OCI-LY1 (cell line): ENCODE measurements around the gene CD79B.

Experiments
- H2AFZ ChIP-seq: fragments of 200-600 bp; sonication (generic), shearing (Covaris generic); 2 replicates; pipeline ENCODE4 v1.6.0; 2014; ENCODE audit warnings: antibody characterized with exemption, mild to moderate bottlenecking, low read length
- H3F3A ChIP-seq: fragments of 200-600 bp; sonication (generic), shearing (Covaris generic); 2 replicates; pipeline ENCODE4 v1.6.0; 2014; ENCODE audit warnings: mild to moderate bottlenecking, antibody characterized with exemption, low read length, moderate library complexity; ENCODE audit not compliant: insufficient read depth
- H3K27ac ChIP-seq: fragments of 200-600 bp; sonication (generic); 2 replicates; pipeline ENCODE4 v1.5.1; 2014; ENCODE audit warnings: low read length, mixed run types, mild to moderate bottlenecking, low read depth; ENCODE audit not compliant: poor library complexity, severe bottlenecking
- H3K27me3 ChIP-seq: fragments of 200-600 bp; sonication (generic); 2 replicates; pipeline ENCODE4 v1.6.0; 2014; ENCODE audit warnings: antibody characterized with exemption, mild to moderate bottlenecking, low read length, moderate library complexity; ENCODE audit not compliant: insufficient read depth
- H3K36me3 ChIP-seq: fragments of 200-600 bp; sonication (generic); 2 replicates; pipeline ENCODE4 v1.6.1; 2014; ENCODE audit warnings: mild to moderate bottlenecking, antibody characterized with exemption, low read length, moderate library complexity, mixed read lengths; ENCODE audit not compliant: insufficient read depth
- H3K4me1 ChIP-seq: fragments of 200-600 bp; sonication (generic); 2 replicates; pipeline ENCODE4 v1.5.1; 2014; ENCODE audit warnings: mild to moderate bottlenecking, low read length, moderate library complexity; ENCODE audit not compliant: insufficient read depth, severe bottlenecking
- H3K4me2 ChIP-seq: fragments of 200-600 bp; sonication (generic), shearing (Covaris generic); 2 replicates; pipeline ENCODE4 v1.6.1; 2014; ENCODE audit warnings: low read length
- H3K4me3 ChIP-seq: fragments of 200-600 bp; sonication (generic); 2 replicates; pipeline ENCODE4 v1.5.1; 2014; ENCODE audit warnings: low read length, low read depth, mild to moderate bottlenecking, mixed read lengths; ENCODE audit not compliant: poor library complexity, severe bottlenecking
- H3K79me2 ChIP-seq: fragments of 200-600 bp; shearing (Covaris generic); 2 replicates; pipeline ENCODE4 v1.6.1; 2016; ENCODE audit warnings: mixed run types, low read length, mixed read lengths; ENCODE audit not compliant: insufficient read depth
- H3K9ac ChIP-seq: fragments of 200-600 bp; sonication (generic), shearing (Covaris generic); 2 replicates; pipeline ENCODE4 v1.6.1; 2014; ENCODE audit warnings: mild to moderate bottlenecking, low read length, mixed read lengths
- H3K9me2 ChIP-seq: fragments of 200-600 bp; sonication (generic), shearing (Covaris generic); 2 replicates; pipeline ENCODE4 v1.6.1; 2014; ENCODE audit warnings: low read depth, mild to moderate bottlenecking, low read length, mixed read lengths
- H3K9me3 ChIP-seq: fragments of 200-600 bp; shearing (Covaris generic); 2 replicates; pipeline ENCODE4 v1.6.1; 2014; ENCODE audit warnings: low read length, mixed read lengths
- H4K20me1 ChIP-seq: fragments of 200-600 bp; sonication (generic), shearing (Covaris generic); 2 replicates; pipeline ENCODE4 v1.6.0; 2016; ENCODE audit warnings: mild to moderate bottlenecking, low read length; ENCODE audit not compliant: insufficient read depth
- EZH2 ChIP-seq: fragments of 200-600 bp; sonication (generic), shearing (Covaris generic); IDR thresholded peaks from 2 replicates; pipeline ENCODE4 v1.8.0; 2017; ENCODE audit warnings: borderline replicate concordance, mixed run types, mild to moderate bottlenecking, antibody characterized with exemption, low read length, moderate library complexity, mixed read lengths
- TF ChIP-seq, protein P1 (sequence below): fragments of 200-600 bp; sonication (generic), shearing (Covaris generic); IDR thresholded peaks from 2 replicates; pipeline ENCODE4 v1.5.1; 2017; ENCODE audit warnings: mild to moderate bottlenecking, antibody characterized with exemption, low read length, moderate library complexity, mixed read lengths

Gene CD79B

GRCh38 chr17:63956296-63956920 is 24.3 kb upstream of the CD79B start:
- Histone ChIP-seq H3K9me3 (no peaks in the 10 kb centered on the region), H3K27me3 (no peaks in the 10 kb centered on the region), H2AFZ (no peak overlapping the region), H3K36me3 (no peaks in the 10 kb centered on the region), H3F3A (no peaks in the 10 kb centered on the region), H3K4me1 (peaks cover 42% of the 10 kb centered on the region), H4K20me1 (no peaks in the 10 kb centered on the region), H3K4me2 (no peak overlapping the region), H3K79me2 (no peaks in the 10 kb centered on the region), H3K4me3 (no peak overlapping the region), H3K27ac (no peak overlapping the region), H3K9me2 (no peaks in the 10 kb centered on the region), H3K9ac (no peak overlapping the region)
- TF ChIP-seq EZH2: no peak
- TF ChIP-seq, protein P1, sequence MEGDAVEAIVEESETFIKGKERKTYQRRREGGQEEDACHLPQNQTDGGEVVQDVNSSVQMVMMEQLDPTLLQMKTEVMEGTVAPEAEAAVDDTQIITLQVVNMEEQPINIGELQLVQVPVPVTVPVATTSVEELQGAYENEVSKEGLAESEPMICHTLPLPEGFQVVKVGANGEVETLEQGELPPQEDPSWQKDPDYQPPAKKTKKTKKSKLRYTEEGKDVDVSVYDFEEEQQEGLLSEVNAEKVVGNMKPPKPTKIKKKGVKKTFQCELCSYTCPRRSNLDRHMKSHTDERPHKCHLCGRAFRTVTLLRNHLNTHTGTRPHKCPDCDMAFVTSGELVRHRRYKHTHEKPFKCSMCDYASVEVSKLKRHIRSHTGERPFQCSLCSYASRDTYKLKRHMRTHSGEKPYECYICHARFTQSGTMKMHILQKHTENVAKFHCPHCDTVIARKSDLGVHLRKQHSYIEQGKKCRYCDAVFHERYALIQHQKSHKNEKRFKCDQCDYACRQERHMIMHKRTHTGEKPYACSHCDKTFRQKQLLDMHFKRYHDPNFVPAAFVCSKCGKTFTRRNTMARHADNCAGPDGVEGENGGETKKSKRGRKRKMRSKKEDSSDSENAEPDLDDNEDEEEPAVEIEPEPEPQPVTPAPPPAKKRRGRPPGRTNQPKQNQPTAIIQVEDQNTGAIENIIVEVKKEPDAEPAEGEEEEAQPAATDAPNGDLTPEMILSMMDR: no peak

- no peak for TF ChIP-seq EZH2
- TF ChIP-seq, protein P1: no peak
- H3K27ac ChIP-seq: peak overlapping the region; percentile 97
- H3K9ac ChIP-seq: no peak overlapping the region; the same call in 1 of the 2 replicates
- H3K36me3 ChIP-seq: no peaks in the 10 kb centered on the region
- no peak overlapping the region for H3K4me2 ChIP-seq
- no peaks in the 10 kb centered on the region for H3K27me3 ChIP-seq
- H2AFZ ChIP-seq: no peak overlapping the region
- H3F3A ChIP-seq: no peaks in the 10 kb centered on the region
- H3K4me3 ChIP-seq: no peak overlapping the region
- H3K79me2 ChIP-seq: no peaks in the 10 kb centered on the region
- H3K4me1 ChIP-seq: peaks cover 39% of the 10 kb centered on the region
- no peaks in the 10 kb centered on the region for H3K9me2 ChIP-seq
- H4K20me1 ChIP-seq: no peaks in the 10 kb centered on the region
- no peaks in the 10 kb centered on the region for H3K9me3 ChIP-seq
These were observed 23.7 kb upstream of the CD79B start for GRCh38 chr17:63955791-63956190.

DNA sequence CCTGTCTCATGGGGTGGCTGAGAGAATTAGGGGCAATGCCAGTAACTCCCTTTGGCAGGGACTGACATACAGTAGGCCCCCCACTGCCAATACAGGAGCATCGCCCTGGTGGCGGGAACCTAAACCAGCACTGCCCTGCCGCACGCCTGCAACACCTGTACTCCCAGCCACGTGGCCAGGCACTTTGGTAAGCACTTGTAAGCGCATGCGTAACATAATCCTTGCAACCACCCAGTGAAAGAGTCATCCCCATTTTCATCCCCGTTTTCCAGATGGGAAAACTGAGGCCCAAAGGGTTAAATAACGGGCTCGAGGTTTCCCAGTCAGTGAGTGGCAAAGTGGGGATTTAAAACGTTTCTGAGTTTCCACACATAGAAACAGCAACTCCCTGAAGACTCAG is 23.1 kb upstream of the CD79B start:
- Histone ChIP-seq H3K27me3 (no peaks in the 10 kb centered on the region), H3F3A (no peaks in the 10 kb centered on the region), H4K20me1 (no peaks in the 10 kb centered on the region), H2AFZ (no peak overlapping the region), H3K79me2 (no peaks in the 10 kb centered on the region), H3K9me2 (no peaks in the 10 kb centered on the region), H3K9me3 (no peaks in the 10 kb centered on the region), H3K27ac (peak overlapping the region; percentile 97), H3K4me2 (peak overlapping the region; percentile 60; the same call in 1 of the 2 replicates), H3K4me3 (no peak overlapping the region), H3K9ac (peak overlapping the region; percentile 61; the same call in 1 of the 2 replicates), H3K36me3 (no peaks in the 10 kb centered on the region), H3K4me1 (peaks cover 39% of the 10 kb centered on the region)
- TF ChIP-seq, protein P1: no peak
- TF ChIP-seq EZH2: no peak
